DOHH2 (cell line): ENCODE results near the gene BPIFA3.

ENCODE experiments used
- EZH2phosphoT487 ChIP-seq: fragments of 200-600 bp; sonication (generic); IDR thresholded peaks from 2 replicates; pipeline ENCODE4 v1.6.1; 2017; ENCODE audit warnings: borderline replicate concordance, mild to moderate bottlenecking, antibody characterized with exemption, low read length, moderate library complexity, mixed read lengths
- TF ChIP-seq, protein P1 (sequence below): fragments of 200-600 bp; sonication (generic); IDR thresholded peaks from one replicate; pipeline ENCODE4 v1.5.1; 2014; ENCODE audit warnings: antibody characterized with exemption, mild to moderate bottlenecking, low read depth, low read length; ENCODE audit not compliant: poor library complexity, severe bottlenecking

DNA sequence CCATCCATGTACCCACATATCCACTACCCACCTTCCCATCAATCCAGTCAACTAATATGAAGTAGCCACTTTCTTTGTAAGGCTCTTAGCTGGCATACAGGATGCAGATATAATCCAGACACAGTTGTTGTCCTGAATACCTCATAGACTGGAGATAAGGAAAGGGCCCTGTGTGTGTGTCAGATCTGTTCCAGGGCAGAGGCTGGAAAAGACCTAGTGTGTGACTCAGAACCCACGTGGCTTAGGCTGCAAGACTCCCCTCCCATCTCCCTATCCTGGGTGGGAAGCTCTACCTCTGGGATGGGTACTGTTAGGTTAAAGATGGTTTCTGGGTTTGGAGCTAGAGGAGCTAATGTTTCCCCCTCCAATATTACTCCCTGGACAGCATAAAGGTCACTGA is 22.3 kb downstream of the BPIFA3 start:
- TF ChIP-seq EZH2phosphoT487, result no peak
- TF ChIP-seq, protein P1, sequence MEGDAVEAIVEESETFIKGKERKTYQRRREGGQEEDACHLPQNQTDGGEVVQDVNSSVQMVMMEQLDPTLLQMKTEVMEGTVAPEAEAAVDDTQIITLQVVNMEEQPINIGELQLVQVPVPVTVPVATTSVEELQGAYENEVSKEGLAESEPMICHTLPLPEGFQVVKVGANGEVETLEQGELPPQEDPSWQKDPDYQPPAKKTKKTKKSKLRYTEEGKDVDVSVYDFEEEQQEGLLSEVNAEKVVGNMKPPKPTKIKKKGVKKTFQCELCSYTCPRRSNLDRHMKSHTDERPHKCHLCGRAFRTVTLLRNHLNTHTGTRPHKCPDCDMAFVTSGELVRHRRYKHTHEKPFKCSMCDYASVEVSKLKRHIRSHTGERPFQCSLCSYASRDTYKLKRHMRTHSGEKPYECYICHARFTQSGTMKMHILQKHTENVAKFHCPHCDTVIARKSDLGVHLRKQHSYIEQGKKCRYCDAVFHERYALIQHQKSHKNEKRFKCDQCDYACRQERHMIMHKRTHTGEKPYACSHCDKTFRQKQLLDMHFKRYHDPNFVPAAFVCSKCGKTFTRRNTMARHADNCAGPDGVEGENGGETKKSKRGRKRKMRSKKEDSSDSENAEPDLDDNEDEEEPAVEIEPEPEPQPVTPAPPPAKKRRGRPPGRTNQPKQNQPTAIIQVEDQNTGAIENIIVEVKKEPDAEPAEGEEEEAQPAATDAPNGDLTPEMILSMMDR, result no peak
